ENCODE results near the gene MCCC1. TPM values are rescaled to one million over a fixed set of nuclear protein-coding genes. Genes with fewer than 3 reads are reported as not detected.

The MCCC1 gene
- 20.5 and 25.2 TPM in 2 replicates for total RNA-seq (2014; rRNA removed; shearing (Covaris generic))

DNA sequence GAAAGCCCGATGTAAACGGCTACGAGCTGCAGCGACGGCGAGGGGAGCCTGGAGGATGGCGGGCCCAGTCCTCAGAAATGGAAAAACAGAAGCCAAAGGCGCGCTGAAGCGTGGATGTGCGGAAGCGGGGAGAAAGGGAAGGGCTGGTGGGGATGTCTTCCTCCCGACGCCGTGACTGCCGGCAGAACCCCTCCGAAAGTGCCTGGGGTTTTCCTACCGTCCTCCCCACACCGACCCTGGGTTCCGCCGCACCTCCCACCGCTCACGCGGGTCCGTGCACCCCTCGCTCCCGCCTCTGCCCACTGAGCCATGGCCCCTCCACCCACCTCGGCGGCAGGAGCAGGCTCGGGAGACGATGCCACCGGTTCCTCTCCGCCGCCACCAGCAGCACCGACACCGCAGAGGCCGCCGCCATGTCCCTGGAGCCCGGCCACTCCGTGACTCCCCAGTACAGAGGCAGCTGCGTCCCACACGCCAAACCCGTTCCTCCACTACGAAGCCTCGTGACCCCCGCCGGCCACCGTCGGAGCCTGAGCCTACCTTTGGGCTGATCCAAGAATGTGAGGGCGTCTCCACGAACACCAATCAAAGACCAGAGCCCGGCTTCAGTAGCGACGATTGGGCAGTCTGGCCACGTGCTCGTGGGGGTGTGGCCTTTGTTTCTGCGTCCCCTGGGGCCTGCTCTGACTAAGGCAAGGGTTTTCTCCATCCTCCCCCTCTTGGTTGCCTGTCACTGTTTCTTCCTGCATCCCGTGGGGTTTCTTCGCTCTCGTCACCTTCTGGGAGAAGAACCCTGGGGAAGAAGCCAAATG, at the start of gene MCCC1:
Gene MCCC1 (minus strand): TSS at position 471 of the 812 bp plus-strand sequence. CDS start 56 bp downstream, at position 415.
- H3K4me3 ChIP-seq (ENCODE audit: insufficient read depth, low read depth, low read length), result peak within 1 kb of the TSS; percentile 97
- DNase-seq, result peak; percentile 97
- H3K27me3 ChIP-seq (ENCODE audit: control insufficient read depth, insufficient read depth, low read length), result no peaks in the 10 kb centered on the region
- no peaks in the 10 kb centered on the region for H3K36me3 ChIP-seq (replicated peaks; ENCODE audit: control insufficient read depth, insufficient read depth, low read length)

DNA sequence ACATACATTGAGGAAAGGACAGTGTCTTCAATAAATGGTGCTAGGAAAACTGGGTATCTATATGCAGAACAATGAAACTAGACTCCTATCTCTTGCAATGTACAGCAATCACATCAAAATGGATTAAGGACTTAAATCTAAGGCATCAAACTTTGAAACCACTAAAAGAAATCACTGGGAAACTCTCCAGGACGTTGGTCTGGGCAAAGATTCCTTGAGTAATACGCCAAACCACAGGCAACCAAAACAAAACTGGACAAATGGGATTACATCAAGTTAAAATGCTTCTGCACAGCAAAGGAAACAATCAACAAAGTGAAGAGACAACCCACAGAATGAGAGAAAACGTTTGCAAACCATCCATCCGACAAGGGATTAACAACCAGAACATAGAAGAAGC, 48.8 kb upstream of the MCCC1 start:
- Histone ChIP-seq H3K4me3 (ENCODE audit: insufficient read depth, low read depth, low read length) (no peak overlapping the region), H3K27me3 (ENCODE audit: control insufficient read depth, insufficient read depth, low read length) (no peaks in the 10 kb centered on the region), H3K36me3 (replicated peaks; ENCODE audit: control insufficient read depth, insufficient read depth, low read length) (no peaks in the 10 kb centered on the region)
- no peak for DNase-seq

DNA sequence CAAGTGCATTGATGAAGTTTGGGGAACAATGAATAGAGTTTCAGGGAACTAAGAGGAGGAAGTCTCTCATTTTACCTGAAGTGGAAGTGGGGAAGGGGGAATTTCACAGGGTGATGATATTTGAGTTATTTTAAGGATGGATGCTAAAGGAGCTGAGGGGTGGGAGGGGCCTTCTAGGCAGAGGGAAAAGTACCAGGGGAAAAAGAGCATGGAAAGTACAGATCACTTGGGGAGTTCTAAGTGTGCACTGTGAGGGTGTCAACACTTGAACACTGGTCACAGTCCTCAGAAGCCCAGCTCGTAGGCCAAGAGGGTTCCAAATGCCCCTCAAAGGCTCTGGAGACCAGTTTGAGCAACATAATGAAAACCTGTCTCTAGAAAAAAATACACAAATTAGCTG, 45.1 kb upstream of the MCCC1 start:
- DNase-seq, result no peak
- H3K4me3 ChIP-seq (ENCODE audit: insufficient read depth, low read depth, low read length), result no peak overlapping the region
- no peaks in the 10 kb centered on the region for H3K27me3 ChIP-seq (ENCODE audit: control insufficient read depth, insufficient read depth, low read length)
- H3K36me3 ChIP-seq (replicated peaks; ENCODE audit: control insufficient read depth, insufficient read depth, low read length), result no peaks in the 10 kb centered on the region

DNA sequence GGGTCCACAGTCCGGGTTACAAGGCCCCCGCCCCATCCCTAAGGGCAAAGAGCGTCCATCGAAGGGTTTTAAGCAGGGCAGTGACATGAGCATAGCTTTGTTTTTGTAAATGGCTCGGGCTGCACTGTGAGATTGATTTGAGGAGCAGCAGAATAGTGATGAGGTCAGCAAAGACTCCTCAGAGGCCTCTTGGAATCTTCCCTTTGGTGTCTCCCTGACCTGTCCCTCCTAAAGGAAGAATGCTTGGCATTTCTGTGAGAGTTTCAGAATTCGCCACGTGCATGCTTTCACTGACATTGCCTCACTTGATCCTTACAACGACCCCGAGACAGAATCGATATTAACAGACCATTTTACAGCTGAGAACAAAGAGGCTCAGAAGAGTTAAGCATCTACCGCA, 42.9 kb upstream of the MCCC1 start:
- Histone ChIP-seq H3K4me3 (ENCODE audit: insufficient read depth, low read depth, low read length) (no peak overlapping the region), H3K27me3 (ENCODE audit: control insufficient read depth, insufficient read depth, low read length) (no peaks in the 10 kb centered on the region), H3K36me3 (replicated peaks; ENCODE audit: control insufficient read depth, insufficient read depth, low read length) (no peaks in the 10 kb centered on the region)
- no peak for DNase-seq

DNA sequence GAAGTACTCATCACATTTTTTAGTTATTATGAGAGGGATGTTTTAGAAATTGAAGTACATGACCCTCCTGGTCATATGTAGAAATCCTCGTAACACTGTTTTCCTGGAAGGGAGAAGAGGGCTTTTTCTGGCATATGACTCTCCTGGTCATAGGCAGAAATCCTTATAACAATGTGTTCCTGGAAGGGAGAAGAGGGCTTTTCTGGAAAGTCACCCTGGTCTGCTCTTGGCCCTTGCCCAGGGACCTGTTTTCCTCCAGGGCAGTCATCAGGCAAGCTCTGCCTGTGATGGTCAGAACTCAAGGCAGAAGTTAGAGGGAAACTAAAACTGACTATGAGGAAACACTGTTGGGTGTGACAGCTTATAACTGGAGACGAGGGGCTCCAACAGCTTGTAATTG, 35.5 kb upstream of the MCCC1 start:
- Histone ChIP-seq H3K4me3 (ENCODE audit: insufficient read depth, low read depth, low read length) (no peak overlapping the region), H3K27me3 (ENCODE audit: control insufficient read depth, insufficient read depth, low read length) (no peaks in the 10 kb centered on the region; the same call in 1 of the 2 replicates), H3K36me3 (replicated peaks; ENCODE audit: control insufficient read depth, insufficient read depth, low read length) (no peaks in the 10 kb centered on the region)
- no peak for DNase-seq

DNA sequence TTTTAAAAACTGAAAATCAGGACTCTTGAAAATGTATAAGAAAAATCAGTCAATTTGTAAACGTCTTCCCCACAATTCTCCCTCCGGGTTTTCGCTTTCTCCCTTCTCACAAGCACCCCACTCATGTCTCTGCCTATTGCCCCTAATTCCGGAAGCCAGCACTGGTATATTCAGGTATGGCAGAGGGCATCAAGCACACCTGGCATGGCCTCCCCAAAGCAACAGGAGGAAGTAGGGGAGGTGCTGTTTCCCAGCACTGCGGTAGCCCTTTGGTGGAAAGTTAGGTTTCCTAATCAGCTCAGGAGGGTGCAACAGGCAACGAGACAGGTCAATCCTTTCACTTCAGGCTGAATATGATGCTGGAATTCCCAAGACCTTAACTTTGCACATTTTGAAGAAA, 33.1 kb upstream of the MCCC1 start:
- H3K4me3 ChIP-seq (ENCODE audit: insufficient read depth, low read depth, low read length), result no peak overlapping the region
- DNase-seq, result no peak
- no peaks in the 10 kb centered on the region for H3K36me3 ChIP-seq (replicated peaks; ENCODE audit: control insufficient read depth, insufficient read depth, low read length)
- H3K27me3 ChIP-seq (ENCODE audit: control insufficient read depth, insufficient read depth, low read length), result no peaks in the 10 kb centered on the region; the same call in 1 of the 2 replicates

DNA sequence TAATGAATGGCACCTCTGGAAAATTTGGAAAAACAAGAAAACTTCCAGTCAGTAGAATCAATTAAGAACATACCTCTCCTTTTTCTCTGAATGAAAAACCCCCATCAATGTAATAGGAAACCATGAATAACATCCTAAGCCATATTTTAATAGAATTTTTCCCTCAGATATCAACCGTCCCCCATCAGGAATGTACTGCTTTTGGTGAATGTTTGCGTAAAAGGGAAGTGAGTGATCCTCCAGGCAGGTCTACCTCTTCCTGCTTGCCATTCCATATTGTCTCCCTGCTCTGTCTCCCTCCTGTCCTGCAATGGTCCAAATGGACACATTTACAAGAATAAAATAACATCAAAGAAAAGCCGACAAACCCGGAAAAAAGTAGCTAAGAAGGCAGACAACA, 32.4 kb upstream of the MCCC1 start:
- Histone ChIP-seq H3K4me3 (ENCODE audit: insufficient read depth, low read depth, low read length) (no peak overlapping the region), H3K27me3 (ENCODE audit: control insufficient read depth, insufficient read depth, low read length) (no peaks in the 10 kb centered on the region; the same call in 1 of the 2 replicates), H3K36me3 (replicated peaks; ENCODE audit: control insufficient read depth, insufficient read depth, low read length) (no peaks in the 10 kb centered on the region)
- DNase-seq, result no peak

DNA sequence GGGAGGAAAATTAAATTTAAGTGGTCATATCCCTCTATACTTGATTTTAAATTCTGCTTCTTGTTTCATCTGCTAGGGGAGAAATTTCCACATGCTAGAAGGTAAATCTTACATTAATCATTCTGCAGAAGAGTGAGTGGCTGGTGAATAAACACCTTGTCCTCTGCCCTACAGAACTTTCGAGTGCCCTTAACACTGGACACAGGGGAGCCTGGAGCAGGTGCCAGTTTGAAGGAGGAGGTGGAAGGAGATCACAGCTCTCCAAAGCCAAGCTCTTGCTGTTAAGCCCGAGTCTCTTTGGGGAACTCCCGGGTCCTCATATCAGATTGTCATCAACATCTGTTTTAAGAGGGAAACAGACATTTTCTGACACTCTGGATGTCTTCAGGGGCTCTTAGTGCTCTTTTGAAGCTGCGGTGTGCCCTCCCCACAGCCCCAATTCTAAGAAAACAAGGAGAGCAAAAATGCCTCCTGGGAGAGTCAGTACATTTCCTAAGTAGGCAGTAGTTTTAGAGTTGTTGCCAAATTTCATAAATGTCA, 32.0 kb upstream of the MCCC1 start:
- Histone ChIP-seq H3K36me3 (replicated peaks; ENCODE audit: control insufficient read depth, insufficient read depth, low read length) (no peaks in the 10 kb centered on the region), H3K4me3 (ENCODE audit: insufficient read depth, low read depth, low read length) (no peak overlapping the region), H3K27me3 (ENCODE audit: control insufficient read depth, insufficient read depth, low read length) (no peaks in the 10 kb centered on the region; the same call in 1 of the 2 replicates)
- DNase-seq, result no peak

DNA sequence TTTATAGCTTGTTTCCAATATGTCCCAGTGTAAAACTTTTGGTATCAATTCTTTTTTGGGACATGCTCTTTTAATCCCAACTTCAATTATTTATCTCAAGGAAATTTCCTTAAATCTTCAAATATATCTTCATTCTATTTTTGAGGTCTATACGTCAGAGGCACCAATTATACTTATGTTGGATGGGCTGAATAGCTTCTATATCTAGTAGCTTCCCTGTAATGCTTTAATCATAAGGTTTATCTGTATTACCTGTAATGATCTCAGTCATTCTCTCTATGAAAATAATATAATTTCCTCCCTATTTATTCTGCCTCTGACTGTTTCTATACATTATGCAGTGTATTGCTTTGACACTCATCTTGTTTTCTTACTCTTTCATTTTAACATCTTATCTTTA, 29.9 kb upstream of the MCCC1 start:
- DNase-seq, result no peak
- H3K27me3 ChIP-seq (ENCODE audit: control insufficient read depth, insufficient read depth, low read length), result no peaks in the 10 kb centered on the region; the same call in 1 of the 2 replicates
- no peak overlapping the region for H3K4me3 ChIP-seq (ENCODE audit: insufficient read depth, low read depth, low read length)
- no peaks in the 10 kb centered on the region for H3K36me3 ChIP-seq (replicated peaks; ENCODE audit: control insufficient read depth, insufficient read depth, low read length)

DNA sequence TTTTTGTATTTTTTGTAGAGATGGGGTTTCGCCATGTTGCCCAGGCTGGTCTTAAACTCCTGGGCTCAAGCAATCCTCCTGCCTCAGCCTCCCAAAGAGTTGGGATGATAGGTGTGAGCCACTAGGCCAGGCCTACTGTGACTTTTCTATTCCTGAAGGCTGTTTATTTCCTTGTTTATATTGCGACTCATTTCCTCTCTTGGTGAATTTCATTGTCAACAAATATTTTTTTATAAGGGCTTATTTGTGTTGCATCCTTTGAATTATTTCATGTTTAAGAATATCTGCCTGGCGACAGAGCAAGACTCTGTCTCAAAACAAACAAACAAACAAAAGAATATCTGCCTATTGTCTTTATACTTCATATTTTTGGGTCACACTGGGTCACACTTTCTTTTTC, 29.4 kb upstream of the MCCC1 start:
- H3K36me3 ChIP-seq (replicated peaks; ENCODE audit: control insufficient read depth, insufficient read depth, low read length), result no peaks in the 10 kb centered on the region
- no peaks in the 10 kb centered on the region; the same call in 1 of the 2 replicates for H3K27me3 ChIP-seq (ENCODE audit: control insufficient read depth, insufficient read depth, low read length)
- no peak overlapping the region for H3K4me3 ChIP-seq (ENCODE audit: insufficient read depth, low read depth, low read length)
- no peak for DNase-seq

DNA sequence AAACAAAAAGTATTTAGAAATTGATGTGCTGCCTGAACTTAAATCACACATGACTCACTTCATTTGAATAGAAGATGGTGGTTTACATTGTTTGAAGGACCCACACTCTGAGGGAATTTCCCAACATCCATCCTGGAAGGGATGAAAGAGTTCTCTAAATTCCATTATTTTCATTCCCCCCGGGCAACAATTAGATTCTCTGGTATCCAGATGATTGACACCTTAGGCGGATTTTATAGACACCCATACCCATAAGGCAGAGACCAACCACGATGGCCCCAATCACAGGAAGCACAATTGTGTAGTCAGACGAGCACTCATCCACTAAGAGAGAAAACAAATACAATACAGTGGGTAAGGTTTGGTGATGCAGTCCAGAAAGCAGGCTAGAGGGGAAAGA, 24.6 kb upstream of the MCCC1 start:
- no peaks in the 10 kb centered on the region for H3K36me3 ChIP-seq (replicated peaks; ENCODE audit: control insufficient read depth, insufficient read depth, low read length)
- no peak overlapping the region for H3K4me3 ChIP-seq (ENCODE audit: insufficient read depth, low read depth, low read length)
- no peaks in the 10 kb centered on the region for H3K27me3 ChIP-seq (ENCODE audit: control insufficient read depth, insufficient read depth, low read length)
- no peak for DNase-seq

DNA sequence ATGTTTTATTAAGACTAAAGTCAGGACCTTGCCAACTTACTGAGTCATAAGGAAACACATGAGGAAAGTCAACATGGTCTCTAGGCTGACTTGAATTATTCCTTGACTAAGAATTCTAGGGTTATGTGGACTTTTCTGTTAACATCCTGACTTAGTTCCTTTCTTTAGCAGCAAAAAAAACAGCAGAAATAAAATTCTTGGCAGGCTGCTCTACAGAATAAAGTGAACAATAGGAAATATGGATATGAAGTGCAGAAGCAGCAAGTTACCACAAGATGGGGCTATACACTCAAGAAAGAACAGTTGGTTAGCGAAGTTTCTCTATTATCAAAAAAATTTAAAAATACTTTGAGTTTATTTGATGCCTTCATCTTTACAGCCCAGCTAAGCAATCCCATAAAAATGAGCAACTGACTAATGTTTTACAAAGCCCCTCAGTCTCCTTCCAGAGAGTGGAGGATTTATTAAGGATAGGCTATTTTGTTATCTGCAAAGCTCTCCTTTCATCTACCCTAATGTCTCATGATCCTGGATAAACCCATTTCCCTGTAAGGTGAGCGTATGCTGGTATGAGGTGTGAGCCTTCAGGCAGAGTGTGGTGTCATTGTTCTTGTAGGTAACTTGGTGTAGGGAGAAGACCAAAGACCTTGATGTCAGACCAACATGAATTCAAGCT, 23.1 kb upstream of the MCCC1 start:
- H3K36me3 ChIP-seq (replicated peaks; ENCODE audit: control insufficient read depth, insufficient read depth, low read length), result no peaks in the 10 kb centered on the region
- no peak overlapping the region for H3K4me3 ChIP-seq (ENCODE audit: insufficient read depth, low read depth, low read length)
- H3K27me3 ChIP-seq (ENCODE audit: control insufficient read depth, insufficient read depth, low read length), result peaks cover 3% of the 10 kb centered on the region
- DNase-seq, result peak; percentile 55

DNA sequence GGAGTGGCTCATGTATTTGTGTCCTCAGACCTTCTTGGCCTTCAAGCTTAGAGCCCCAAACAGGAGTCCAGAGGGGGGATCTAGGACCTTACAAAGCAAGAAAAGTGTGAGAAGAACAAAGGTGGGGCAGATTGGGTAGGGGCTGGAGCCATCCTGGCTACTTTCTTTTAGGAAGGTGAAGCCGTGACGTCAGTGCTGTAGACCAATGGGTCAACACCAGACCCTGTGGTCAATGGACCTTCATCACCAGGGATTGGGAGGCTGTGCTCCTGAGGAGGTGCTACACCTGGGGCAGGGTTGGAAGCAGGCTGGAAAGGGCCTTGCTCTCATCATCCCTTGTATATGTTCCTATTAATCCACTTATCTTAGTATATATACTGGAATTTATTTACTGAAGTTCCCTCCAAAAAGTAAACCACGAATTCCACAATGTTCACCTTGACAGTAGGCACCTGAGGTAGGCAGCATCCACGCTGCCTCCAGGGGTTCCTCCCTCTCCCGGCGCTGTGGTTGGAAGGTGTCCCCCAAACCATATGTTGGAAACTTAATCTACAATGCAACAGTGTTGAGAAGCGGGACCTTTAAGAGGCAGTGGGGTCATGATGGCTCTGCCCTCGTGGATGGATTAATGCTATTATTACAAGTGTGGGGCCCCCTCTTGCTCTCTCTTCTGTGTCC, 21.4 kb upstream of the MCCC1 start:
- DNase-seq, result no peak
- Histone ChIP-seq H3K4me3 (ENCODE audit: insufficient read depth, low read depth, low read length) (no peak overlapping the region), H3K27me3 (ENCODE audit: control insufficient read depth, insufficient read depth, low read length) (peaks cover 11% of the 10 kb centered on the region), H3K36me3 (replicated peaks; ENCODE audit: control insufficient read depth, insufficient read depth, low read length) (no peaks in the 10 kb centered on the region)

DNA sequence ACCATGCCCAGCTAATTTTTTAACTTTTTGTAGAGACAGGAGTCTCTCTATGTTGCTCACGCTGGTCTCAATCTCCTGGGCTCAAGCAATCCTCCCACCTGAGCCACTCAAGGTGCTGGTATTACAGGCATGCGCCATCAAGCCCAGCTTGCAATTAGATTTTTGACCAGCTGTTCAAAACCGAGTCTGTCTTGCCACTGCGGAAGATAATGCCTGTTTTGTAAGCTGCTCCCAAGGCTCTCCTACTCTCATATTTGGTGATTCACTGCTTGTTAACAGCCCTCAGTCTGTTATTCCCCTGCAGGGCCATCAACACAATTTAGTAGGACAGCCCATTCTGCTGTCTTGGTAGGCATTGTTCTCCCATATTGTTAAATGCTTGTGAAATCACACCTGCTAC, 17.8 kb upstream of the MCCC1 start:
- Histone ChIP-seq H3K27me3 (ENCODE audit: control insufficient read depth, insufficient read depth, low read length) (peaks cover 11% of the 10 kb centered on the region), H3K4me3 (ENCODE audit: insufficient read depth, low read depth, low read length) (no peak overlapping the region), H3K36me3 (replicated peaks; ENCODE audit: control insufficient read depth, insufficient read depth, low read length) (no peaks in the 10 kb centered on the region)
- no peak for DNase-seq

Measured in H7 (cell line).